Panc1 (cell line): ENCODE results near the gene SIRPA. TPM values are rescaled to one million over a fixed set of nuclear protein-coding genes. Genes with fewer than 3 reads are reported as not detected.

Experiments
- ATAC-seq: fragments of 200-7000 bp; cut with Tn5 transposase; 2 replicates; pipeline ENCODE4 v1.9.1; 2020; ENCODE audit warnings: mild to moderate bottlenecking, moderate library complexity
- BruUV-seq: library from RNA; stranded (reverse); fragments of 400-500 nt; replicated peaks from 2 replicates; lab custom pipeline; 2021; lab: Mats Ljungman, UMichigan
- CTCF ChIA-PET: fragments of 300-600 bp; sonication (Branson Sonifier 250); formaldehyde crosslinking; loops from one replicate; lab custom pipeline; 2022; ENCODE audit warnings: antibody characterized with exemption; lab: Charles Lee
- POLR2A ChIA-PET: fragments of 300-600 bp; sonication (Branson Sonifier 250); formaldehyde crosslinking; loops from one replicate; lab custom pipeline; 2022; ENCODE audit warnings: antibody characterized with exemption; lab: Charles Lee
- DNase-seq: peaks from one replicate; pipeline ENCODE4 v3.0.0-alpha.2; 2010; ENCODE audit warnings: low read depth, low spot score
- H3K27ac ChIP-seq: 2 replicates; pipeline ENCODE4 v1.5.1; 2011; ENCODE audit warnings: mild to moderate bottlenecking, low read length, inconsistent platforms
- H3K27me3 ChIP-seq: fragments of 200-500 bp; sonication (Bioruptor generic); 2 replicates; pipeline ENCODE4 v1.6.0; 2014; ENCODE audit warnings: low read length, inconsistent platforms; ENCODE audit not compliant: control insufficient read depth, insufficient read depth
- H3K36me3 ChIP-seq: fragments of 200-500 bp; sonication (Bioruptor generic); 2 replicates; pipeline ENCODE4 v1.5.1; 2014; ENCODE audit warnings: inconsistent platforms, mild to moderate bottlenecking, low read length, moderate library complexity; ENCODE audit not compliant: control insufficient read depth, insufficient read depth
- H3K4me1 ChIP-seq: 2 replicates; pipeline ENCODE4 v1.5.1; 2011; ENCODE audit warnings: inconsistent platforms, mild to moderate bottlenecking, low read length, moderate library complexity; ENCODE audit not compliant: control insufficient read depth, insufficient read depth
- H3K4me3 ChIP-seq, 2 experiments: 2 replicates each; pipeline ENCODE4 v1.5.1; 2011 to 2012; ENCODE audit warnings: low read depth in 2 of 2, low read length in 2 of 2, mild to moderate bottlenecking in 2 of 2, inconsistent platforms in 1 of 2, moderate library complexity in 1 of 2
- H3K9me3 ChIP-seq: fragments of 200-500 bp; sonication (Bioruptor generic); 2 replicates; pipeline ENCODE4 v1.5.1; 2014; ENCODE audit warnings: low read depth, mild to moderate bottlenecking, inconsistent platforms, low read length, moderate library complexity; ENCODE audit not compliant: control insufficient read depth, insufficient read depth
- POLR2AphosphoS5 ChIP-seq: IDR thresholded peaks from 2 replicates; pipeline ENCODE4 v1.6.1; 2012; ENCODE audit warnings: mild to moderate bottlenecking, low read depth, low read length, moderate library complexity
- REST ChIP-seq, 2 experiments: IDR thresholded peaks; 2 replicates each; pipeline ENCODE4 v1.6.1; 2011 to 2012; ENCODE audit warnings: low read depth in 2 of 2, control low read depth in 1 of 2, low read length in 1 of 2, mild to moderate bottlenecking in 1 of 2, moderate library complexity in 1 of 2; ENCODE audit not compliant: insufficient read depth in 1 of 2
- SIN3A ChIP-seq: IDR thresholded peaks from 2 replicates; pipeline ENCODE4 v1.6.1; 2012; ENCODE audit warnings: low read depth, mild to moderate bottlenecking, low read length, moderate library complexity, borderline replicate concordance; ENCODE audit not compliant: insufficient read depth
- TCF7L2 ChIP-seq: IDR thresholded peaks from 2 replicates; pipeline ENCODE4 v1.6.1; 2011; ENCODE audit warnings: mild to moderate bottlenecking, low read depth, low read length, inconsistent platforms
- in situ Hi-C: cut with HindIII; loops from 2 replicates; pipeline ENCODE4 v1.10.0; 2016; ENCODE audit warnings: low sequenced_read_pairs, low pct_unique_long_range_greater_than_20kb
- intact Hi-C: fragments of 100-400 bp; cut with micrococcal nuclease; formaldehyde crosslinking; loops from one replicate; pipeline ENCODE4 v1.10.0; 2022; ENCODE audit not compliant: unreplicated experiment
- total RNA-seq: library from RNA; stranded (reverse); gene quantifications from one replicate; pipeline ENCODE4 v1.2.1, GENCODE V29; 2021; ENCODE audit not compliant: unreplicated experiment
- TF ChIP-seq, protein P1 (sequence below): fragments of 450-650 bp; IDR thresholded peaks from 2 replicates; pipeline ENCODE4 v1.5.1; 2017; ENCODE audit warnings: mild to moderate bottlenecking

Gene SIRPA
- total RNA-seq, 1 experiment from 2014 or later: 2.4 TPM

GRCh38 chr20:1964659-1965405 lies 69.6 kb downstream of the SIRPA start:
- no peak for ATAC-seq
- no peak overlapping the region for H3K4me3 ChIP-seq
- POLR2A ChIA-PET: no interaction called here

More at GRCh38 chr20:1964659-1965405, 69.6 kb downstream of the SIRPA start:
- H3K9me3 ChIP-seq: no peaks in the 10 kb centered on the region
- no TSS peak for BruUV-seq
- H3K4me1 ChIP-seq: no peaks in the 10 kb centered on the region
- in situ Hi-C loops (no loop called here), intact Hi-C loops (loop anchor here (1.0 to 10.0 kb wide), 3 partner anchors 127 to 490 kb away; no protein-coding TSS in a partner anchor)
- TF ChIP-seq REST (IDR thresholded peaks at IDR 0.05; ENCODE audit: insufficient read depth in 1 of 2, low read depth in 2 of 2, low read length in 1 of 2) (no peak), SIN3A (no peak), TCF7L2 (no peak), POLR2AphosphoS5 (no peak)
- TF ChIP-seq, protein P1, sequence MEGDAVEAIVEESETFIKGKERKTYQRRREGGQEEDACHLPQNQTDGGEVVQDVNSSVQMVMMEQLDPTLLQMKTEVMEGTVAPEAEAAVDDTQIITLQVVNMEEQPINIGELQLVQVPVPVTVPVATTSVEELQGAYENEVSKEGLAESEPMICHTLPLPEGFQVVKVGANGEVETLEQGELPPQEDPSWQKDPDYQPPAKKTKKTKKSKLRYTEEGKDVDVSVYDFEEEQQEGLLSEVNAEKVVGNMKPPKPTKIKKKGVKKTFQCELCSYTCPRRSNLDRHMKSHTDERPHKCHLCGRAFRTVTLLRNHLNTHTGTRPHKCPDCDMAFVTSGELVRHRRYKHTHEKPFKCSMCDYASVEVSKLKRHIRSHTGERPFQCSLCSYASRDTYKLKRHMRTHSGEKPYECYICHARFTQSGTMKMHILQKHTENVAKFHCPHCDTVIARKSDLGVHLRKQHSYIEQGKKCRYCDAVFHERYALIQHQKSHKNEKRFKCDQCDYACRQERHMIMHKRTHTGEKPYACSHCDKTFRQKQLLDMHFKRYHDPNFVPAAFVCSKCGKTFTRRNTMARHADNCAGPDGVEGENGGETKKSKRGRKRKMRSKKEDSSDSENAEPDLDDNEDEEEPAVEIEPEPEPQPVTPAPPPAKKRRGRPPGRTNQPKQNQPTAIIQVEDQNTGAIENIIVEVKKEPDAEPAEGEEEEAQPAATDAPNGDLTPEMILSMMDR: no peak
- H3K27ac ChIP-seq: no peak overlapping the region
- CTCF ChIA-PET: interaction anchor here (0.7 kb wide), 1 partner anchor 207 kb away, joined by 3 read pairs; no protein-coding TSS in a partner anchor
- no peak for DNase-seq
- H3K36me3 ChIP-seq: no peaks in the 10 kb centered on the region
- H3K27me3 ChIP-seq: peaks cover 12% of the 10 kb centered on the region
